Left lung (tissue), 10 donors: Measurements from ENCODE around the gene SLC25A36. TPM values are rescaled to one million over a fixed set of nuclear protein-coding genes. Genes with fewer than 3 reads are reported as not detected.
A peak's percentile ranks its signal among the peaks of the same experiment; 100 is the strongest.
"Not testable (repeated sequence)": the region's sequence is repeated elsewhere in the genome, so short reads cannot be mapped to it uniquely, and the experiment has no call there.

Source experiments
- ATAC-seq: fragments of 200-7000 bp; cut with Tn5 transposase; one replicate; pipeline ENCODE4 v1.9.1; 2020; ENCODE audit warnings: moderate library complexity
- DNase-seq, 4 donors: peaks; one replicate each; pipeline ENCODE4 v3.0.0-alpha.2; 2013 to 2020
- H3K27ac ChIP-seq, 2 donors: fragments of 200-600 bp; sonication (generic) in 1 of 2; one replicate each; pipeline versions ENCODE4 v1.5.0 to v1.8.0; 2020 to 2021
- H3K27me3 ChIP-seq, 2 donors: fragments of 200-600 bp; sonication (generic) in 1 of 2; one replicate each; pipeline versions ENCODE4 v1.5.0 to v1.8.0; 2020 to 2021
- H3K36me3 ChIP-seq, 2 donors: fragments of 200-600 bp; sonication (generic) in 1 of 2; one replicate each; pipeline versions ENCODE4 v1.5.0 to v1.8.0; 2020 to 2021
- H3K4me1 ChIP-seq, 2 donors: fragments of 200-600 bp; one replicate each; pipeline ENCODE4 v1.8.0; 2021
- H3K4me3 ChIP-seq, 2 donors: fragments of 200-600 bp; sonication (generic) in 1 of 2; one replicate each; pipeline versions ENCODE4 v1.5.0 to v1.8.0; 2020 to 2021; ENCODE audit warnings: mild to moderate bottlenecking in 1 of 2
- H3K9me3 ChIP-seq, 2 donors: fragments of 200-600 bp; sonication (generic) in 1 of 2; one replicate each; pipeline versions ENCODE4 v1.5.0 to v1.8.0; 2020 to 2021
- intact Hi-C, 2 donors: fragments of 100-400 bp; cut with DNase I; formaldehyde crosslinking; loops; one replicate each; pipeline versions ENCODE4 v1.11.2 to v1.14.2; 2022
- polyA plus RNA-seq, 6 donors: library from polyadenylated mRNA; unstranded; fragments of 120-200 nt; gene quantifications; one replicate each; pipeline ENCODE4 v1.2.1, GENCODE V29; 2013; ENCODE audit not compliant: insufficient read length in 6 of 6
- total RNA-seq, 2 donors: library from RNA; stranded (reverse); fragmentation: NEBNext Ultra II Directional; extraction: Animal tissue kit (Norgen Biotek cat#: 25700); gene quantifications; one replicate each; pipeline ENCODE4 v1.2.1, GENCODE V29; 2021
- TF ChIP-seq, protein P1 (sequence below), 2 donors: fragments of 200-600 bp; sonication (generic) in 1 of 2; IDR thresholded peaks; one replicate each; pipeline versions ENCODE4 v1.5.0 to v1.8.0; 2021; ENCODE audit warnings: antibody characterized with exemption in 2 of 2
- donor health status: DM: no; HTN: yes; CAD: no.
- donor health status: DM: no; HTN: no; CAD: no.

Gene SLC25A36
- total and polyA plus RNA-seq, 8 donors: 53.3 to 215 (median 174) TPM

GRCh38 chr3:140948460-140949249 lies 7.0 kb downstream of the SLC25A36 start:
- DNase-seq (no peak), ATAC-seq (no peak)
- Histone ChIP-seq H3K36me3 (no peaks in the 10 kb centered on the region), H3K9me3 (no peaks in the 10 kb centered on the region), H3K27me3 (no peaks in the 10 kb centered on the region), H3K4me1 (peaks cover 14 to 67% of the 10 kb centered on the region in 2 donors), H3K4me3 (no peak overlapping the region), H3K27ac (no peak overlapping the region)
- intact Hi-C loops: no loop called here
- TF ChIP-seq, protein P1, sequence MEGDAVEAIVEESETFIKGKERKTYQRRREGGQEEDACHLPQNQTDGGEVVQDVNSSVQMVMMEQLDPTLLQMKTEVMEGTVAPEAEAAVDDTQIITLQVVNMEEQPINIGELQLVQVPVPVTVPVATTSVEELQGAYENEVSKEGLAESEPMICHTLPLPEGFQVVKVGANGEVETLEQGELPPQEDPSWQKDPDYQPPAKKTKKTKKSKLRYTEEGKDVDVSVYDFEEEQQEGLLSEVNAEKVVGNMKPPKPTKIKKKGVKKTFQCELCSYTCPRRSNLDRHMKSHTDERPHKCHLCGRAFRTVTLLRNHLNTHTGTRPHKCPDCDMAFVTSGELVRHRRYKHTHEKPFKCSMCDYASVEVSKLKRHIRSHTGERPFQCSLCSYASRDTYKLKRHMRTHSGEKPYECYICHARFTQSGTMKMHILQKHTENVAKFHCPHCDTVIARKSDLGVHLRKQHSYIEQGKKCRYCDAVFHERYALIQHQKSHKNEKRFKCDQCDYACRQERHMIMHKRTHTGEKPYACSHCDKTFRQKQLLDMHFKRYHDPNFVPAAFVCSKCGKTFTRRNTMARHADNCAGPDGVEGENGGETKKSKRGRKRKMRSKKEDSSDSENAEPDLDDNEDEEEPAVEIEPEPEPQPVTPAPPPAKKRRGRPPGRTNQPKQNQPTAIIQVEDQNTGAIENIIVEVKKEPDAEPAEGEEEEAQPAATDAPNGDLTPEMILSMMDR (IDR thresholded peaks at IDR 0.05): no peak

- no peaks in the 10 kb centered on the region for H3K27me3 ChIP-seq
- H3K9me3 ChIP-seq: no peaks in the 10 kb centered on the region
- intact Hi-C loops: no loop called here
- no peak overlapping the region for H3K4me3 ChIP-seq
- H3K36me3 ChIP-seq: no peaks in the 10 kb centered on the region
- peaks cover 5 to 65% of the 10 kb centered on the region in 2 donors for H3K4me1 ChIP-seq
- no peak for DNase-seq
- ATAC-seq: peak; percentile 54
- no peak overlapping the region for H3K27ac ChIP-seq
- TF ChIP-seq, protein P1 (IDR thresholded peaks at IDR 0.05): no peak
These were observed 8.5 kb downstream of the SLC25A36 start for GRCh38 chr3:140950144-140950543.

DNA sequence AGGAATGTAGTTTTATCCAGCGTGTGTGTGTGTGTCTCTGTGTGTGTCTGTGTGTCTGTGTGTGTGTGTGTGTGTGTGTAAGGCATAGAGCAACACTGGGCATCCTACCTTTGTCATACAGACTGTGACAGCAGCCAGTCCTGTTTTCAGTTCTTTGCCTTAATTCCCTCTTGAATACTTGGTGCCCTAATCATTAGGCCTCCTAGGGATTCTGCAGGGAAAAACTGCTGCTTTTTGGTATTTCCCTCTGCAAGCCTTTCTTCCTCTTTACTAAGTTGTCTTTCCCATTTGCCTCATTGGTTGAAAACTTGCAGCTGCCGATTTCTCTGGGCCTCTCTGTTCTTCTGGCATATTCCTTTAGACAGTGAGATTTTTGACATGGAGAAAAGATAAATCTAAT lies 9.2 kb downstream of the SLC25A36 start:
- DNase-seq (no peak), ATAC-seq (no peak)
- TF ChIP-seq, protein P1 (IDR thresholded peaks at IDR 0.05): no peak
- Histone ChIP-seq H3K36me3 (no peaks in the 10 kb centered on the region), H3K27me3 (no peaks in the 10 kb centered on the region), H3K27ac (no peak overlapping the region), H3K9me3 (no peaks in the 10 kb centered on the region), H3K4me3 (no peak overlapping the region), H3K4me1 (peaks cover 5 to 58% of the 10 kb centered on the region in 2 donors)
- intact Hi-C loops: no loop called here

GRCh38 chr3:140951750-140952149 lies 10.1 kb downstream of the SLC25A36 start:
- H3K9me3 ChIP-seq, H3K27me3 ChIP-seq, H3K36me3 ChIP-seq, intact Hi-C loops, DNase-seq, ATAC-seq, H3K4me3 ChIP-seq: not testable (repeated sequence)
- Histone ChIP-seq H3K4me1 (peaks cover 5 to 49% of the 10 kb centered on the region in 2 donors), H3K27ac (peak overlapping the region in 1 of 2 donors; percentile 13)

- intact Hi-C loops: no loop called here
- Histone ChIP-seq H3K27ac (no peak overlapping the region), H3K27me3 (no peaks in the 10 kb centered on the region), H3K4me3 (no peak overlapping the region), H3K36me3 (no peaks in the 10 kb centered on the region), H3K9me3 (no peaks in the 10 kb centered on the region), H3K4me1 (peaks cover 5 to 48% of the 10 kb centered on the region in 2 donors)
- TF ChIP-seq, protein P1 (IDR thresholded peaks at IDR 0.05): no peak
- peak; percentile 35 for ATAC-seq
- no peak for DNase-seq
These were observed 11.7 kb downstream of the SLC25A36 start for GRCh38 chr3:140953028-140953960.
